ENCODE measurements around the gene SYT14.
"Not testable (repeated sequence)": the region's sequence is repeated elsewhere in the genome, so short reads cannot be mapped to it uniquely, and the experiment has no call there.

The SYT14 gene

GRCh38 chr1:210099921-210100320, 161.9 kb downstream of the SYT14 start:
- no peak overlapping the region for H3K4me3 ChIP-seq (ENCODE audit: low read depth, low read length)
- DNase-seq (ENCODE audit: low read depth) = no peak
- TF ChIP-seq, protein P1, sequence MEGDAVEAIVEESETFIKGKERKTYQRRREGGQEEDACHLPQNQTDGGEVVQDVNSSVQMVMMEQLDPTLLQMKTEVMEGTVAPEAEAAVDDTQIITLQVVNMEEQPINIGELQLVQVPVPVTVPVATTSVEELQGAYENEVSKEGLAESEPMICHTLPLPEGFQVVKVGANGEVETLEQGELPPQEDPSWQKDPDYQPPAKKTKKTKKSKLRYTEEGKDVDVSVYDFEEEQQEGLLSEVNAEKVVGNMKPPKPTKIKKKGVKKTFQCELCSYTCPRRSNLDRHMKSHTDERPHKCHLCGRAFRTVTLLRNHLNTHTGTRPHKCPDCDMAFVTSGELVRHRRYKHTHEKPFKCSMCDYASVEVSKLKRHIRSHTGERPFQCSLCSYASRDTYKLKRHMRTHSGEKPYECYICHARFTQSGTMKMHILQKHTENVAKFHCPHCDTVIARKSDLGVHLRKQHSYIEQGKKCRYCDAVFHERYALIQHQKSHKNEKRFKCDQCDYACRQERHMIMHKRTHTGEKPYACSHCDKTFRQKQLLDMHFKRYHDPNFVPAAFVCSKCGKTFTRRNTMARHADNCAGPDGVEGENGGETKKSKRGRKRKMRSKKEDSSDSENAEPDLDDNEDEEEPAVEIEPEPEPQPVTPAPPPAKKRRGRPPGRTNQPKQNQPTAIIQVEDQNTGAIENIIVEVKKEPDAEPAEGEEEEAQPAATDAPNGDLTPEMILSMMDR (IDR thresholded peaks at IDR 0.05; ENCODE audit: insufficient read depth, low read depth, low read length, missing control alignments) = no peak

- TF ChIP-seq, protein P1 (IDR thresholded peaks at IDR 0.05; ENCODE audit: insufficient read depth, low read depth, low read length, missing control alignments) = no peak
- no peak for DNase-seq (ENCODE audit: low read depth)
- H3K4me3 ChIP-seq (ENCODE audit: low read depth, low read length) = no peak overlapping the region
Observed at GRCh38 chr1:210104103-210104502, 166.1 kb downstream of the SYT14 start.

- DNase-seq (ENCODE audit: low read depth) = not testable (repeated sequence)
Observed at GRCh38 chr1:210112906-210113305, 174.9 kb downstream of the SYT14 start.

GRCh38 chr1:210117198-210117597, 179.2 kb downstream of the SYT14 start:
- TF ChIP-seq, protein P1 (IDR thresholded peaks at IDR 0.05; ENCODE audit: insufficient read depth, low read depth, low read length, missing control alignments) = no peak
- DNase-seq (ENCODE audit: low read depth) = no peak
- H3K4me3 ChIP-seq (ENCODE audit: low read depth, low read length) = no peak overlapping the region

More at GRCh38 chr1:210112906-210113305, 174.9 kb downstream of the SYT14 start:
- H3K4me3 ChIP-seq (ENCODE audit: low read depth, low read length) = not testable (repeated sequence)

- H3K4me3 ChIP-seq (ENCODE audit: low read depth, low read length) = no peak overlapping the region
- no peak for DNase-seq (ENCODE audit: low read depth)
- TF ChIP-seq, protein P1 (IDR thresholded peaks at IDR 0.05; ENCODE audit: insufficient read depth, low read depth, low read length, missing control alignments) = no peak
Observed at GRCh38 chr1:210117681-210118170, 179.7 kb downstream of the SYT14 start.

GRCh38 chr1:210123383-210123782, 185.4 kb downstream of the SYT14 start:
- no peak overlapping the region for H3K4me3 ChIP-seq (ENCODE audit: low read depth, low read length)
- TF ChIP-seq, protein P1 (IDR thresholded peaks at IDR 0.05; ENCODE audit: insufficient read depth, low read depth, low read length, missing control alignments) = no peak
- DNase-seq (ENCODE audit: low read depth) = no peak

DNA sequence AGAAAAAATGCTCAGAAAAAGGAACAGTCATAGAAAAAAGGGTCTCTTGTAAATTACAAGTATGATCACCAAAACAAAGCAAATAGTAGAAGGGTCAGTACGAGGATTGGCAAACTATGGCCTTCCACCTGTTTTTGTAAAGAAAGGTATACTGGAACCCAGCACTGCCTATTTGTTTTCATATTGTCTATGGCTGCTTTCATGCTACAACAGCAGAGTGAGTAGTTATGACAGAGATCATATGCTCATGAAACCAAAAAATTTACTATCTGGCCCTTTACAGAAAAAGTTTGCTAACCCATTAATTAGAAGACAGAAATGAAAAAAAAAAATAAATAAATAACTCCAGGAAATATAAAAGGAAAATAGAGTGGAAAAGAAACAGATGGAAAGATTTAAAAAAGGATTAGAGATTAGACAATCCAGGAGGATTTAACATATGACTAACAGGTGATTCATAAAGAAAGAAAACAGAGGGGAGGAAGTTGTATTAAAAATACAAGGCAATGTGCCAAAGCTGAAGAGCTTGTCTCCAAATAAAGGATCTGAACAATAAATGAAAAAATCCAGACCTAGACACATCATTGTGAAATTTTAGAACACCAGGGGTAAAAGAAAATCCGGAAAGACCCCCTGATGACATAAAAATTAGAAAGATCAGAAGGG, 186.0 kb downstream of the SYT14 start:
- no peak for DNase-seq (ENCODE audit: low read depth)
- TF ChIP-seq, protein P1 (IDR thresholded peaks at IDR 0.05; ENCODE audit: insufficient read depth, low read depth, low read length, missing control alignments) = no peak
- no peak overlapping the region for H3K4me3 ChIP-seq (ENCODE audit: low read depth, low read length)

Measured in GM12865 (cell line).